Measurements from ENCODE around the gene KIAA1191.

KIAA1191 gene

GRCh38 chr5:176394881-176395675 lies 33.5 kb upstream of the KIAA1191 start:
- no peak overlapping the region for H3K4me3 ChIP-seq (ENCODE audit: low read depth, low read length)
- TF ChIP-seq CTCF (IDR thresholded peaks at IDR 0.05; ENCODE audit: low read depth, low read length, missing control alignments) = no peak
- DNase-seq (ENCODE audit: low read depth) = no peak

- H3K4me3 ChIP-seq (ENCODE audit: low read depth, low read length) = no peak overlapping the region
- no peak for TF ChIP-seq CTCF (IDR thresholded peaks at IDR 0.05; ENCODE audit: low read depth, low read length, missing control alignments)
- no peak for DNase-seq (ENCODE audit: low read depth)
Observed at GRCh38 chr5:176394096-176394495, 32.5 kb upstream of the KIAA1191 start.

GRCh38 chr5:176392526-176392925 lies 31.0 kb upstream of the KIAA1191 start:
- no peak for TF ChIP-seq CTCF (IDR thresholded peaks at IDR 0.05; ENCODE audit: low read depth, low read length, missing control alignments)
- H3K4me3 ChIP-seq (ENCODE audit: low read depth, low read length) = no peak overlapping the region
- no peak for DNase-seq (ENCODE audit: low read depth)

- no peak for TF ChIP-seq CTCF (IDR thresholded peaks at IDR 0.05; ENCODE audit: low read depth, low read length, missing control alignments)
- no peak for DNase-seq (ENCODE audit: low read depth)
- no peak overlapping the region for H3K4me3 ChIP-seq (ENCODE audit: low read depth, low read length)
Observed at GRCh38 chr5:176391999-176392398, 30.4 kb upstream of the KIAA1191 start.

GRCh38 chr5:176391479-176391878 lies 29.9 kb upstream of the KIAA1191 start:
- DNase-seq (ENCODE audit: low read depth) = no peak

GRCh38 chr5:176389135-176390123 lies 27.9 kb upstream of the KIAA1191 start:
- TF ChIP-seq CTCF (IDR thresholded peaks at IDR 0.05; ENCODE audit: low read depth, low read length, missing control alignments) = no peak
- peak overlapping the region; percentile 96 for H3K4me3 ChIP-seq (ENCODE audit: low read depth, low read length)
- no peak for DNase-seq (ENCODE audit: low read depth)

More at GRCh38 chr5:176391479-176391878, 29.9 kb upstream of the KIAA1191 start:
- H3K4me3 ChIP-seq (ENCODE audit: low read depth, low read length) = no peak overlapping the region
- TF ChIP-seq CTCF (IDR thresholded peaks at IDR 0.05; ENCODE audit: low read depth, low read length, missing control alignments) = no peak
